ENCODE measurements around the gene SLC43A3.

SLC43A3 gene

DNA sequence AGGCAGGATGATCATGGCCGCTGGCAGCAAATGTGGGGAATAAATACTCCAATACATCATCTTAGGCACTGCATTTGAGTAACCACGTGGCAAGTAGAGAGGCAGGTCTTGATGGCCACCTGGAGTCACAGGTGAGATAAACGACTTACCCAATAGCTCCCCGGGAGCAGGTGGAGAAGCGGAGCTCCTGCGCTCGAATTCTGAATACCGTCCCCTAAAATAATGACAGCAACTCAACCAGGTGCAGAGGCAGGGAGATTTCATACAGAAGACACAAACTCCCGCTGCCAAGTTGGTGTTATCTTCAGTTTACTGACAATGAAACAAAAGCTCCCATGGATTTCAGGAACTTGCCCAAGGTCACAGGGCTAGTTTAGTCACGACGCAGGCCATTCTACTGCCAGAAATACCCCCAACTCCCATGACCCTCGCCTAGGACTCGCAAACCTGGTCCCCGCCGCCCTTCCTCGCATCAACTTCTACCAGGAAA is 437 bp downstream of the SLC43A3 start:
- DNase-seq: peak; percentile 42 to 65

DNA sequence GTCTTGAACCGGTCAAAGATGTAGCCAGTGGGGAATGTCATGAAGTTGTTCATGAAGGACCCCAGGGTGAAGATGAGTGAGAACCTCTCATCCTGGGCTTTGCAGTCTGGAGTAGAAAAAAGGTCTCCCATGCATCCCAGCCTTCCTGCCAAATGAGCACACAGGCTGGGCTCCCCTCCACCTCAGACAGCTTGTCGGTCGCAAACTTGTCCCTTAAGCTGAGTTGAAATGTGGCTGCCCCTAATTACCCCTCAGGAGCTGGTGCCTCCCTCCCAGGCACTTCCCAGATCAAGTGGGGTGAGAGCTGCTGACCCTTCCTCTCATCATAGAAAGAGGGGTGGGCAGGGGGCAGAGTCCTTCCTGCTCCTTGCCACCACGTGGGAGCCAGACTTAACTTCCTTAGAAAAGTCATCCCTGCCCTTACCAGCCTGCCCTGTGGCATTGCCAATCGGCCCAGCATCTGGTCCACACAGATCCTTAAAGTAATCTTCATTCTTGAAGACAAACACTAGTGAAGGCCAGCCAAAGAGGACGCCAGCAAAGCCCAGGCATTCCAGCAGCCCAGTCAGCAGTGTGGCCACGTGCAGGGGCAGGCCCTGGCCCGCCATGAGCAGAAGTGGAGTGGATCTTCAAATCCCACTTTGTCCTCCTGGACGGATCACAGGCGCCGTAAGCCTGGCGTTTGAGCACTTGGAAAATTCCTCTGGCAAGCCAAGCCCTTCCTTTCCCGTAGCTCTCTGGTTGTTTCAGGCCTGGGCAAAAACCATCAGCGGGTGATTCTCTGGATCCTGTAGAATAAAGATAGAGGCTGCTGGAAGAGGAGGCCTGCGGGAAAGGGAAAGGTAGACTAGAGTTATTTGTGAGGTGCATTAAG is 1.1 kb downstream of the SLC43A3 start:
- no peak for DNase-seq

DNA sequence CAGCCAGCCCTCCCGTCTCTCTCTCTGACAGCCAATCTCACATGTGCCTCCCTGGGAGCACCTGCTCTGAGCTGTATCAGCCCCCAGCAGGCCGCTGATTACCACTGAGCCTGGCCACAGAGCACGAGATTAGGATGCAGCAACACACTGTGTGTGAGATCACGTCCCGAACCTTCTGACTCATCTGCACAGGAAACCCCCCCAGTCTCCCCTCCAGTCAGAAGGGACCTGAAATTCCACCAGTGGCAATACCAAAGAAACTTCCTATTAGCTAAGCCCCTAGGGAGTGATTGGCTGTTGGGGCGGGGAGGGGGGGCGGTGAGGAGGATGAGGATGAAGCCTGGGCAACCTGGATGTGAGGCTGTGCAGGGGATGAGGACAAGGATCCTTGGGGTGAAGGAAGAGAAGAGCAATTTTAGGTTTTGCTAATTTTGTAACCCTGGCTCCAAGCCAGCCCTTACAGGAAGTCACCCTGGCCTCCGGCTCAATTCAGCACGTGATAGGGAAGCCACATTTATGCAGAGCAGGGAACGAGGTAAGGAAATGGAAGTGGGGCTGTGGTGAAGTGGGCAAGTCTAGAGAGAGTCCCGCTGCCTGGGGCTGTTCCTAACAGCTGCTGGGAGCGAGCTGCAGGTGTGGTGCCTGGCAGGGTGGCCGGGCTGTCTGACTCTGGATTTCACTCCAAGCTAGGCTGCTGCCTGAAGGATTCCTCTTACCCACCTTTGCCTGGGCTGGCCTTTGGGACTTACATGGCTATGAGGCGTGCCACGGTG is 1.9 kb downstream of the SLC43A3 start:
- peak; percentile 94 to 99 for DNase-seq

DNA sequence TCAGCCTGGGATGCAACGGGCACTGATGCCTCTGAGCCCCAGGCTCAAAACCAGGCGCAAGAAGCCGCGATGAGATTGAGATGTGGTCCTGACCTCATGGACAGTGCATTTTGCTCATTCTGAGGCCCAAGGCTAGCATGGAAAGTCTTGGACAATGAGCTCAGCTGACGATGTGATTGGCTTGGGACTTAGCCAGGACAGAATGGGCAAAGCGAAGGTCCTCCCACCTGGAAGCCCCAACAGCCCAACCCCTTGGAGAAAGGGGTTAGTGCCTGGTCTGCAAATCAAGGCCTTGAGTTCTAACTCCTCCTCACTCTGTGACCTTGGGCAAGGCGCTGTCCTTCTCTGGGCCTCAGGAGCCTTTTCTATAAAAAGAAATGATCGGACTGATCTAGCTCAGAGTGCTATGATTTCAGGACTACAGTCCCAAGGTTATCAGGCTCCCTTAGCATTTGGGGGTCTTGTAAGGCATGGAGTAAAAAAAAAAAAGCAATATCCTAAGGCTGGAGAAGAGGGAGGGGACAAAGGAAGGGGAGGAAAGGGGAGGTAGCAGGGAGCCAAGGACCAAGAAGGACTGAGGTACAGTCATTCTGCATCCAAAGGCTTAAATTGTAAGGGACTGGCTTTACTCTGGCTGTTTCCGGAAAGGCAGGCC is 2.7 kb downstream of the SLC43A3 start:
- DNase-seq: no peak

DNA sequence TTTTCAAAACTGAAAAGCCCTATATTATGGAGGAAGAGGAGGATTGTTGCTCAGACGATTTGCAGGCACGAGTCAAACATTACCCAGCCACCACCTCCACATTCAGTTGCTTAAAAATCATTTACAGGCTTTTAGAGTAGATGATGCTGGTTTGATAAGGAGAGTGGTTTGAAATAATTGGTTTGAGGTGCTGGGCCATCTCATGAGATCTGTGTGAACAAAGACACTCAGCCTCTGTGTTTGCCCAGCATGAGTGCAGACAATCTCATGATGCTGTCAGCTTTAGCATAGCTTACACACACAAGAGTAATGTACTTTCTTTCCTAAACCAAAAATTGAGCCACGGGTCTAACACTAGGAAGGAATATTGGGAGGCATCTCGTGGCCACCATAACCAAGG is 4.3 kb downstream of the SLC43A3 start:
- DNase-seq: no peak

DNA sequence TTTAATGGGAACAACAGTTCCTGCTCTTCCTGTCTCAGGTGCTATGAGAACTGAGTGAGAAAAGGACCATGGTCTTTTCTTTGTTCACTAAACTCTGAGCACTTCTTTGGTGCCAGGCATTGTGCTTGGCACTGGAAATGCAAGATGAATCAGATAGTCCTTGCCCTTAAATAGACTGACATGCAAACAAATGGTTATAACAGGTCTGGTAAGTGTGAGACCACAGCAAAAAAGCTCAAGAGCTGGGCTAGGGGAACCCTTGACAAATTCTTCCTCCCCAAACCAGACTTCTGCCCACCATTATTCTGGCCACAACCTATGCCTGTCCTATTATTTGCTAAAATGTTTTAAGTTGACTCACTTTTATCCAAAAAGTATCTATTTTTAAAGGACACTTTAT is 5.1 kb downstream of the SLC43A3 start:
- DNase-seq: no peak

DNA sequence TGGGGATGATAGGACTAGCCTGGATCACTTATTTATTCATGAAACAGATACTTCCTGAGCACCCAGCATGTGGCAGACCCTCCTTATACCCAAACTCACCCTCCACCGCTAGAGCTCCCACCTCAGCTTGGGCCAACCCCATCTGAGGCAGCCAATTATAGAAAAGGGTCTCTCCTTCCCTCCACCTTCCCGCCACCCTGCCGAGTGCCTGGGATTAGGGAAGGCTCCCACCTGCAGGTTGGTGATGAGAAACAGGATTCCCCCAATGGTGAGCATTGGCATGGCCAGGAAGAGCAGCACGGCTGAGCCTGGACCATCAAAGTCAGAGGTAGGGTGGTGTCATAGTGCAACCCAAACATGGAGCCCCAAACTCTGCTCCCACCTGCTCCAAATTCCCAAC is 5.9 kb downstream of the SLC43A3 start:
- no peak for DNase-seq

DNA sequence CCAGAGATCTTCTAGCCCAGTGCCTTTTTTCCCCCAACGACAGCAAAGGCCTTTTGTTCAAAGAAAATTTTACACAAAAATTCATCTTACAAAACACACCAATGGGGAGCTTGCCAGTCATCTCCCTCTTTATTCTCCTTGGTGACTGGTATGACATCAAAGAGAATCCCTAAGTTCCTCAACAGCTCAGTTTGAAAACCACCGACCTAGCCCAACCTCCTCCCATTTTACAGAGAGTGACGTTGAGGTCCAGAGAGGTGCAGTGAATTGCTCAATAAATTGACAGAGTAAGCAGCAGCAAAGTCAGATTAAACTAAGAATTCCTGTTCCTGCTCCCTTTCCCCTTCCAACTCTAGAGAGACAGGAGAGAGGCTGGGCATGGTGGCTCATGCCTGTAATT is 7.8 kb downstream of the SLC43A3 start:
- DNase-seq: no peak

DNA sequence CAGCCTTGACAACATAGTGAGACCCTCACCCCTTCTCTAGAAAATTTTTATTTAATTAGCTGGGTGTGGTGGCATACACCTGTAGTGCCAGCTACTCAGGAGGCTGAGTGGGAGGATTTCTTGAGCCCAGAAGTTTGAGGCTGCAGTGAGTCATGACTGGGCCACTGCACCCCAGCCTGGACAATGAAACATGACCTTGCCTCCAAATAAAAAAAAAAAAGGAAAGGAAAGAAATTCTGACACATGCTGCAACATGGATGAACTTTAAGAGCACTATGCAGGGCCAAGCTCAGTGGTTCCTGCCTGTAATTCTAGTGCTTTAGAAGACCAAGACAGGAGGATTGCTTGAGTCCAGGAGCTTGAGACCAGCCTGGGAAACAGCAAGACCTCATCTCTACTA is 8.8 kb downstream of the SLC43A3 start:
- DNase-seq: no peak

DNA sequence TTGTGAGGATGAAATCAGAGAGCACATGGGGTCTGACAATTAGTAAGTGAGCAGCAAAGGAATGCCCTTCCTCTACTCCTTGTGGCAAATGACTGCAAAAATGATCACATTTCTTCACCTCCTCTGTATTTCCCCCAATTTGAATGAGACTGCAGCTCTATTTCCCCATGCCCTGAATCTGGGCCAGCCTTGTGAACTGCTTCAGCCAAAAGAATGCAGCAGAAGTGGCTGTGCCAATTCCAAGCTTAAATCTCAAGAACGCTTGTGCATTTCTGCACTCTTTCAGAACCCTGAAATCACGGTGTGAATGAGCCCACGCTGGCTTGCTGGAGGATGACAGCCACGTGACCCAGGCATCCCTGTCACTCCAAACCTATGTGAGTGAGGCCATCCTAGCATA is 9.9 kb downstream of the SLC43A3 start:
- peak; percentile 50 to 66 for DNase-seq

DNA sequence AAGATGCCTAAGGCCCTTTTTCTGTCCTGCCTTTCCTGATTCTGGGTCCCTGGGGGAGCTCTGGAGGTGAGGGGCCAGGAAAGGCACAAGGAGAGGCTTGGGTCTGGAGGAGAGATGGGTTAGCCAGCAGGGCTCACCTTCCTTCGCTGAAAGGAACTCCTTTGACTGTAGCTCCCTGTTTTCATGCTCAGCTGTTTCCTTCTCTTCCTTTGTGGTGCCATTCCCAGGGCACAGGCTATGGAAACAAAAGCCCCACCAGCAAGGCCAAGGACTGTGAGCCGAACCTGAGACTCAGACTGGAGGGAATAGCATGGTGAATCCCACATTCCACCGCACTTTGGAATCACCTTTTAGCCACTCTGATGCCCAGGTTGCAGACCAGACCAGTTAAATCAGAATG is 10.5 kb downstream of the SLC43A3 start:
- no peak for DNase-seq

DNA sequence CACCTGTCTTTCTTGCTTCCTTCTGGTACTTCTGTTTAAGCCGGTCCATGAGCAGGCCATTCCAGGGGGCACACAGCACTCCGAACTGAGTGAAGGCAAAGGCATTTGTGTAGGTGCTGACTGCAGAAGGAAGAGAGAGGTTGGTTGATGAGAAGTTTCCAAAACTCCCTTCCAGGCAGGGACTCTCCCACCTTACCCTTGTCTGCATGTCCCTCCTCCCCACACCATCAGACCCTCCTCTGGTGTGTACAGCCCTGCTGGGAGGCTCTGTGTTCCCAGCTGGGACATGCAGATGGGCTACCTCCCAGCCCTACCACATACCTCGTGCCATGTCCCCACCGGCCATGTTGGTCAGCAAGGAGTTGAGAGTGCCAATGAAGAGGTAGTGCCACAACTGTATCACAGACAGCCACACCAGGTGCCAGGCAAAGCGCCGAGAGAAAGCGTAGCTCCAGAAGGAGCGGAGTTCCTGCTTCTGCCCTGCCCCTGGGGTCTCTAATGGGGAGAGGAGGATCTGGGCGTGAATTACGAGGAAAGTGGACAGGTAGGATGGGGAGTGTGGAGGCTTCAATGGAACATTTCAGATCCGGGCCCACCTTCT is 12.2 kb downstream of the SLC43A3 start:
- DNase-seq: no peak

DNA sequence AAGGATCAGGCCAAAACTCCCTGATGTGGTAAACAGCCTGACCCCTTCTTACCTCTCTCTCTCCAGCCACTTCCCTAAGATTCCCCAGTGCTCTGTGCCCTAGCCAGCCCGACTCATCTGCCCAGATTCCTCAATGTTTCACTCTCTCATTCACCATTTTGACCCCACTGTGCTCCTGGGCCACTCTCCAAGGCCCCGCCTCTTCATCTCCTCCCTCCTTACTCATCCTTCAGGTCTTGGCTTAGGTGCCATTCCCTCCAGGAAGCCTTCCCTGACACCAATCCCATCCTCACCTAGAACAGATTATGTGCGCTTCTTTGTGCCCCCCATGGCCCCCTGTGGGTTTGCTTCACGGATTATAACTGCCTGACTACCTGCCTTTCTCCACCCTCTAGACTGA is 13.2 kb downstream of the SLC43A3 start:
- no peak for DNase-seq

DNA sequence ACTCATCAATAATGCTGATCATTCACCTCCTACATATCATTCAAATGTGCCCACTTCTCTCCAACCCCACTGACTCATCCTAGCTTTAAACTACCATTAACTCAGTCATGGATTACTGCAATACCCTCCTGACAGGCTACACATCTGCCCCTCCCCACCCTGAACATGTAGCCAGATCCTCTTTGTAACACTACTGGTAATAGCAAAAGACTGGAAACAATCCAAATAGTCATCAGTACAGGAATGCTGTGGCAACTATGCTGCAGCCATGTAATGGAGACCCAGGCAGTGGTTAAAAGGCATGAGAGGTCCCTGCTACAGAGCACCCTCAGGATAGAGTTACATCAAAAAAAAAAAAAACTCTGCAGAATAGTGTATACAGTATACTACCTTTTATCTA is 16.6 kb downstream of the SLC43A3 start:
- DNase-seq: peak; percentile 12 to 69

DNA sequence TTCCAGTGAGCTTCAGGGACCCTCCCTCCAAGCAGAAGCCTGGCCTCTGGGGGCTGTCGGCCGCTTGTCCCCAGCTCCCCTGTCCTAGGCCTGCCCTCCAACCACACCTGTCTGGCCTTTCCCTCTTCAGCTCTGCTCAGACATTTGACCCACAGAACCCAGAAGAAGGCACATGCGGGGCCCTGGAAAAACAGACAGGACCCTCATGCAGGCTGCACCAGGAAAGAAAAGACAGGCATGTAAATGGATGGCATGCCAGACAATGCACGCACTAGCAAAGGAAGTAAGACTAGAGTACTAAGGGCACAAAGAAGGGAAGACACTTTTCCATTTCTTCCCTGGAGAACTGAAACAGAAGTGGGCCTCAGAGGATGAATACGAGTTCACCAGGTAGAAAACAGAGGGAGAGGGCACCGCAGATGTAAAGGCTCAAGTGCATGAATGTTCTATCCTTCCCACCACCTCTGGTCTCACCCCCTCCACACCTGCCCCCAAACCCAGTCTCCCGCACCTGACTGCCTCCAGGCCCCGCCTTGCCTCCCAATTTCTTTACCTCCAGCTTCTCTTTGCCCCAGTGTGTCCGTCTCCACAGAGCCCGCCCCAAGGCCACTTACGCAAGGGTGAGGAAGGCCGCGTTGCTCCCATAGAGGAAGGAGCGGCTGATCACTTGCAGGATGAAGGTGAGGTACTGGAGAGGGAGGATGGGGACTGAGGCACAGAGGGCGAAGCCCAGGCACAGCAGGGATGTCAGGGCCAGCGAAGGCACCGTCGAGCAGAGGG is 17.4 kb downstream of the SLC43A3 start:
- DNase-seq: no peak

DNA sequence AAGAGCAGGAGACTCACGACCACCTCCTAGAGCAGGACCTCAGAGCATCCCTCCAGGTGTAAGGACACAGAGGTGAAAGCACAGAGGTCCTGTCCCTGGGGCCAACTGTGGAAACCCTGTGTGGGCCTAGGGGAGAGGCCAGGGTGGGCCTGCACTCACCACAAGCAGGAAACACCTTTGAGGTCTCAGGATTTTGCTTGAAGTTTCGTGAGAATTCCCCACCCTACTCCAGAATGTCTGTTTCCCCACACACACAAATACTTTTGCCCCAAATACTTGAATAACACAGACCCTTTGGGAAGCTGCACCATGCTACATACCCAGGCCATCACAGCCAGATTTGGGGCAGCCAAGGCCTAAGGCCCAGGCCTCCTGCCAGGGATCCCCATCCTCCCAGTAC is 18.1 kb downstream of the SLC43A3 start:
- no peak for DNase-seq

DNA sequence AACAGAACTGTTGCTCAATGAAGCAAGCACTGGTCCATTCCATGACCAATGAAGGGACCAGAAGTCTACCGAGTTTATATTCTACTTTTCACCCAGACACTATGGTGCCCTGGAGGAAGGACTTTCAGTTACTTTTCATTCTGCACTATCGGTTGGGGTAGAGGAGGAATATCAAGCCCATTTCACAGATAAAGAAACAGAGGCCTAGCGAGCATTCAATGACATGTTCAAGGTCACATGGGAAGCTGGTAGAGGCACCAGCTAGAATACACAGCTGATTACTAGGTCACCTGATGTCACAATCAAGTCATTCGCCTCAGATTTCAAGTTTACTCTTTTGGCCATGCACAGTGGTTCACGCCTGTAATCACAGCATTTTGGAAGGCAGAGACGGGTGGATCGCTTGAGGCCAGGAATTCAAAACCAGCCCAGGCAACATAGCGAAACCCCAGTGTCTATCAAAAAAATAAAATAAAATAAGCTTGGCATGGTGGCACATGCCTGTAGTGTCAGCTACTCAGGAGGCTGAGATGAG is 18.9 kb downstream of the SLC43A3 start:
- no peak for DNase-seq

DNA sequence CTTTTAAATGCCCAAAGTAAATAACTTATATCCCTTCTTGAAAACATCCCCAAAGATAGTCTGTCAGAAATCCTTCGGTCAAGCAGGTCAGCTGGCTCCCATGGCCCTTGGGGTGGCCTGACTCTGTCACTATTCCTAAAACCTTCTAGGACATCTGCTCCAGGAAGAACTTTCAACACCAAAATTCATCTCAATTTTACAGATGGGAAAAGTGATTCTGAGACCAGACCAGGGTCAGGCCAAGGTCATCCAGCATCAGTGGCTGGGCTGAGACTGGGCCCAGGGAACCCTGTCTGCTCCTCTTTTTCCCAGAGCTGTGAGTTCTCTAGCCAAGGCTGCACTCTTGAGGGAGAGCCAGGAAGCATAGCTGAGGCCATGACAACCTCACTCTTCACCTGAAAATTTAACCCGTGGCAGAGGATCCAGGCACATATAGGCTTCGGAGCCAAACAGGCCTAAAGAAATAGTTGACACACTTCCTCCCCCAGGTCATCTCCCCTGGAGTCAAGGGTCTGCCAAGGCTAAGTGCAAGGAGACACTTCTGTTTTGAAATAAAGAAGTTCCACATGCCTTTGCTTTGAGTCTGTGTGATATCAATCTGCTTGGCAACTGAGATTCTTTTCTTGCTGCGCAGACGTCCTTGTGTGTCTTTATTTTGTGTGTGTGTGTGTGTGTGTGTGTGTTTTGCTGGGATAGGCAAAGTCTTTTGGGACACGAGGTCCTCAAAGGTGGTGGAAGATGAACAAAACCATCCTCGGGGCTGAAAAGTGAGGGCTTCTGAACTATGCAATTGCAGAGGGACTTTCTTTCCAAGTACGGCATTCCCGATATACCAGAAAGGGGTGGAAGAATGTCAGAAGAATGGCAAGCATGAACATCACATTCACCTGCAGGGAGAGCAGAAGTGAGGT is 19.7 kb downstream of the SLC43A3 start:
- DNase-seq: no peak

DNA sequence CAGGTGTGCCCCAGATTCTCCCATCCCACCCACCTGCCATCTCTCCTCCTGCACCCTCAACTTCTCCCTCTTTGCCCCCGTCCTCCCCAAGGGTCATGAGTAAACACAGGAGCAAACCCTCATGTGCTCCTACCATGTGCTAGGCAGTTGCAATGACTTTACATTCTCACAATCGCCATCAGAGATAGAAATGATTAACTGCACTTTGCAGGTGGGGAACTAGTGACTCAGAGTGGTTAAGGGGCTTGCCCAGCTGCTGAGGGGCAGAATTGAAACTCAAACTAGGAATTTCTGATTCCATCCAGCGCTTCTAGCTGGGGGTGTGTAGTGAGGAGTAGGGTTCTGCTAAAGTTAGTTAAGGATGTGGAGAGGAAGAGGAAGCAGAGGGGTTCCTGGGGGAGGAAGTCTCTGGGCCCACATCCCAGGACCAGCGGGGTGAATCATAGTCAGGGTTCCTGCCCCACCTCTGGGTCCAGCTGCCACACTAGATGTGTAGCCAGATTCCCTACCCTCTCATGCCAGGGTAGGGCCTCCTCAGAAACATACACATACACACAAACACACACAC is 20.5 kb downstream of the SLC43A3 start:
- peak; percentile 84 to 94 for DNase-seq

DNA sequence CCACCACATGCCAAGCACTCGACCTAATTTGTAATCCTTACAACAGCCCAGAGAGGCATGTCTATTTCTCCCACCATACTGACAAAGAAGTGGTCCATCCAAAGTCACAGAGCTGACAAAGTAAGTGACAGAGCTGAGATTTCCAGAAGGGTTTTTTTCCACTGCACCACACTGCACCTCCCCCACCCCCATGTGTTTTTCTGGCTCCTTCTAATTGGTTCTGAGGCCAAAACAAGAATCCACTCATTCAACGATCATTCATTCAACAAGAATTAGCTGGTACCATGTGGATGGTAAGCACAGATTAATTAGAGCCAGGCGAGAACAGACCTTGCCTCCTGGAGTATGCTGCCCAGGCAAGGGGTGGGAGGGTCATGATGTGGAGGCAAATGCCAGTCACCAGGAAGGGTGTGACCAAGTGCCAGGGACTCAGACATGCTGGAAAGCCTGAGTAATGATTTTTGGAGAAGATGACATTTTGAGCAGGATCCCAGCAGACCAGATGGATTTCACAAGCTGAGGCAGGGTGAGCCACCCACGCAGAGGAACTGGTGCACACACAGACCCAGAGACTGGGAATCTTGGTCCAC is 21.6 kb downstream of the SLC43A3 start:
- DNase-seq: peak; percentile 69 to 85

Data from inflammatory macrophage treated with lipopolysaccharide for 1 hour (primary cell).